Colonic mucosa (tissue), 4 donors: ENCODE data around the gene ATP6V0D1. TPM values are rescaled to one million over a fixed set of nuclear protein-coding genes. Genes with fewer than 3 reads are reported as not detected.

ENCODE experiments used
- DNase-seq: peaks from one replicate; pipeline ENCODE4 v3.0.0-alpha.2; 2020
- H3K27ac ChIP-seq: fragments of 200-600 bp; one replicate; pipeline ENCODE4 v1.8.0; 2021
- H3K27me3 ChIP-seq: fragments of 200-600 bp; one replicate; pipeline ENCODE4 v1.8.0; 2021
- H3K36me3 ChIP-seq: fragments of 200-600 bp; one replicate; pipeline ENCODE4 v1.8.0; 2021
- H3K4me1 ChIP-seq: fragments of 200-600 bp; one replicate; pipeline ENCODE4 v1.8.0; 2021; ENCODE audit warnings: mild to moderate bottlenecking
- H3K4me3 ChIP-seq: fragments of 200-600 bp; one replicate; pipeline ENCODE4 v1.8.0; 2021
- H3K9ac ChIP-seq, 2 donors: one replicate each; pipeline ENCODE4 v1.7.0; 2013; ENCODE audit warnings: control low read depth in 2 of 2, low read depth in 2 of 2, low read length in 2 of 2
- H3K9me3 ChIP-seq: fragments of 200-600 bp; one replicate; pipeline ENCODE4 v1.8.0; 2021
- CTCF ChIP-seq: fragments of 200-600 bp; IDR thresholded peaks from one replicate; pipeline ENCODE4 v1.8.0; 2022; ENCODE audit warnings: antibody characterized with exemption, mild to moderate bottlenecking
- intact Hi-C: fragments of 100-400 bp; cut with DNase I; formaldehyde crosslinking; loops from one replicate; pipeline ENCODE4 v1.14.1; 2022
- total RNA-seq, 2 donors: library from RNA; stranded (reverse); fragmentation: NEBNext Ultra II Directional in 1 of 2; extraction: Animal tissue kit (Norgen Biotek cat#: 25700) in 1 of 2; gene quantifications; one replicate each; pipeline ENCODE4 v1.2.1, GENCODE V29; 2021
- donor health status: healthy.
- donor health status: DM: no; HTN: no; CAD: no.
- donor health status: DM: no; HTN: no; CAD: no.

Gene ATP6V0D1
- total RNA-seq, 2 donors from 2014 or later = 194 to 195 TPM

GRCh38 chr16:67413978-67414911 lies 66.7 kb downstream of the ATP6V0D1 start:
- peak; percentile 19 for DNase-seq
- no peaks in the 10 kb centered on the region for H3K4me1 ChIP-seq
- H3K9me3 ChIP-seq = no peaks in the 10 kb centered on the region
- intact Hi-C loops = loop anchor here (10.0 kb wide), 1 partner anchor 129 kb away; no protein-coding TSS in a partner anchor
- peak overlapping the region in 1 of 2 donors; percentile 62 for H3K9ac ChIP-seq
- H3K27me3 ChIP-seq = no peaks in the 10 kb centered on the region
- no peak for TF ChIP-seq CTCF
- no peaks in the 10 kb centered on the region for H3K36me3 ChIP-seq
- H3K4me3 ChIP-seq = no peak overlapping the region
- no peak overlapping the region for H3K27ac ChIP-seq

GRCh38 chr16:67412294-67412693 lies 68.7 kb downstream of the ATP6V0D1 start:
- H3K9ac ChIP-seq = no peak overlapping the region
- H3K27me3 ChIP-seq = no peaks in the 10 kb centered on the region
- H3K9me3 ChIP-seq = no peaks in the 10 kb centered on the region
- H3K4me3 ChIP-seq = no peak overlapping the region
- no peaks in the 10 kb centered on the region for H3K36me3 ChIP-seq
- no peaks in the 10 kb centered on the region for H3K4me1 ChIP-seq
- H3K27ac ChIP-seq = no peak overlapping the region
- intact Hi-C loops = loop anchor here (10.0 kb wide), 1 partner anchor 127 kb away; no protein-coding TSS in a partner anchor
- DNase-seq = no peak
- TF ChIP-seq CTCF = no peak

GRCh38 chr16:67411339-67411738 lies 69.6 kb downstream of the ATP6V0D1 start:
- H3K9me3 ChIP-seq = no peaks in the 10 kb centered on the region
- intact Hi-C loops = loop anchor here (10.0 kb wide), 1 partner anchor 127 kb away; no protein-coding TSS in a partner anchor
- TF ChIP-seq CTCF = no peak

GRCh38 chr16:67409631-67410030 lies 71.3 kb downstream of the ATP6V0D1 start:
- Histone ChIP-seq H3K27me3 (no peaks in the 10 kb centered on the region), H3K9ac (no peak overlapping the region), H3K4me1 (no peaks in the 10 kb centered on the region), H3K27ac (no peak overlapping the region), H3K9me3 (no peaks in the 10 kb centered on the region), H3K36me3 (no peaks in the 10 kb centered on the region), H3K4me3 (no peak overlapping the region)
- intact Hi-C loops = loop anchor here (10.0 kb wide), 1 partner anchor 125 kb away; no protein-coding TSS in a partner anchor
- DNase-seq = no peak
- TF ChIP-seq CTCF = no peak

More at GRCh38 chr16:67411339-67411738, 69.6 kb downstream of the ATP6V0D1 start:
- no peaks in the 10 kb centered on the region for H3K27me3 ChIP-seq
- no peak overlapping the region for H3K4me3 ChIP-seq
- H3K27ac ChIP-seq = no peak overlapping the region
- H3K4me1 ChIP-seq = no peaks in the 10 kb centered on the region
- H3K9ac ChIP-seq = no peak overlapping the region
- no peak for DNase-seq
- H3K36me3 ChIP-seq = no peaks in the 10 kb centered on the region

GRCh38 chr16:67407788-67408452 lies 73.0 kb downstream of the ATP6V0D1 start:
- no peak overlapping the region for H3K27ac ChIP-seq
- H3K4me1 ChIP-seq = peaks cover 5% of the 10 kb centered on the region
- no peak for DNase-seq
- no peak overlapping the region for H3K4me3 ChIP-seq
- H3K27me3 ChIP-seq = no peaks in the 10 kb centered on the region
- H3K36me3 ChIP-seq = no peaks in the 10 kb centered on the region
- TF ChIP-seq CTCF = no peak
- no peak overlapping the region for H3K9ac ChIP-seq
- no peaks in the 10 kb centered on the region for H3K9me3 ChIP-seq
- intact Hi-C loops = no loop called here
